Left kidney (tissue), 8 donors: ENCODE results near the gene ZNF354B. TPM values are rescaled to one million over a fixed set of nuclear protein-coding genes. Genes with fewer than 3 reads are reported as not detected.
"Not testable (repeated sequence)": the region's sequence is repeated elsewhere in the genome, so short reads cannot be mapped to it uniquely, and the experiment has no call there.

Experiments used
- DNase-seq: peaks from one replicate; pipeline ENCODE4 v3.0.0-alpha.2; 2013
- long read RNA-seq, 8 donors: transcript quantifications; one replicate each; lab custom pipeline, GENCODE V29; 2026
- polyA plus RNA-seq: library from polyadenylated mRNA; unstranded; fragments of 120-200 nt; gene quantifications from one replicate; pipeline ENCODE4 v1.2.1, GENCODE V29; 2013; ENCODE audit not compliant: insufficient read length

ZNF354B gene
- 34.4 TPM for polyA plus RNA-seq
- long read RNA-seq, donor 1, transcript ZNF354B-201 (5 exons, 2,802 nt) = major isoform, 6 of 9 reads
- long read RNA-seq, donor 1, partial matches to known transcripts = 0 of 9 reads
- long read RNA-seq, donor 1, other reads (novel, unspliced or antisense) = 0 of 9 reads
- long read RNA-seq, donor 2, partial matches to known transcripts = 0 of 6 reads
- long read RNA-seq, donor 2, other reads (novel, unspliced or antisense) = 0 of 6 reads
- long read RNA-seq, donor 3, partial matches to known transcripts = 0 of 2 reads
- long read RNA-seq, donor 3, other reads (novel, unspliced or antisense) = 0 of 2 reads
- long read RNA-seq, donor 4, partial matches to known transcripts = 0 of 1 reads
- long read RNA-seq, donor 4, other reads (novel, unspliced or antisense) = 0 of 1 reads
- long read RNA-seq, donor 5, transcript ZNF354B-201 (5 exons, 2,802 nt) = major isoform, 5 of 7 reads
- long read RNA-seq, donor 5, partial matches to known transcripts = 0 of 7 reads
- long read RNA-seq, donor 5, other reads (novel, unspliced or antisense) = 0 of 7 reads
- long read RNA-seq, donor 6, partial matches to known transcripts = 0 of 4 reads
- long read RNA-seq, donor 6, other reads (novel, unspliced or antisense) = 0 of 4 reads
- long read RNA-seq, donor 7, transcript ZNF354B-201 (5 exons, 2,802 nt) = major isoform, 5 of 14 reads
- long read RNA-seq, donor 7, partial matches to known transcripts = 0 of 14 reads
- long read RNA-seq, donor 7, other reads (novel, unspliced or antisense) = 8 of 14 reads
- long read RNA-seq, donor 8, partial matches to known transcripts = 0 of 4 reads
- long read RNA-seq, donor 8, other reads (novel, unspliced or antisense) = 0 of 4 reads

GRCh38 chr5:178859625-178860521 lies at the start of gene ZNF354B:
Gene ZNF354B (plus strand): TSS chr5:178859953. CDS start chr5:178861048, 1,095 bp downstream.
- DNase-seq = peak; percentile 91

- DNase-seq = no peak
Measured at GRCh38 chr5:178817506-178817905, 42.2 kb upstream of the ZNF354B start.

GRCh38 chr5:178818094-178818493 lies 41.7 kb upstream of the ZNF354B start:
- DNase-seq = no peak

- DNase-seq = no peak
Measured at GRCh38 chr5:178820001-178820400, 39.8 kb upstream of the ZNF354B start.

GRCh38 chr5:178825444-178825843 lies 34.3 kb upstream of the ZNF354B start:
- no peak for DNase-seq

- DNase-seq = no peak
Measured at GRCh38 chr5:178826216-178826615, 33.5 kb upstream of the ZNF354B start.

- DNase-seq = no peak
Measured at GRCh38 chr5:178827636-178828035, 32.1 kb upstream of the ZNF354B start.

GRCh38 chr5:178831049-178831448 lies 28.7 kb upstream of the ZNF354B start:
- DNase-seq = no peak

GRCh38 chr5:178832618-178833201 lies 27.0 kb upstream of the ZNF354B start:
- DNase-seq = no peak

GRCh38 chr5:178836628-178837027 lies 23.1 kb upstream of the ZNF354B start:
- no peak for DNase-seq

- not testable (repeated sequence) for DNase-seq
Measured at GRCh38 chr5:178838695-178839318, 20.9 kb upstream of the ZNF354B start.

- peak; percentile 76 for DNase-seq
Measured at GRCh38 chr5:178839319-178839704, 20.4 kb upstream of the ZNF354B start.

- not testable (repeated sequence) for DNase-seq
Measured at GRCh38 chr5:178840399-178840798, 19.4 kb upstream of the ZNF354B start.

- no peak for DNase-seq
Measured at GRCh38 chr5:178849316-178849715, 10.4 kb upstream of the ZNF354B start.

GRCh38 chr5:178851951-178852350 lies 7.8 kb upstream of the ZNF354B start:
- no peak for DNase-seq

GRCh38 chr5:178854284-178854683 lies 5.5 kb upstream of the ZNF354B start:
- DNase-seq = no peak

GRCh38 chr5:178860615-178861014 lies 862 bp downstream of the ZNF354B start:
- not testable (repeated sequence) for DNase-seq

- DNase-seq = no peak
Measured at GRCh38 chr5:178861627-178862026, 1.9 kb downstream of the ZNF354B start.

GRCh38 chr5:178866946-178867345 lies 7.2 kb downstream of the ZNF354B start:
- DNase-seq = no peak

GRCh38 chr5:178869577-178869976 lies 9.8 kb downstream of the ZNF354B start:
- no peak for DNase-seq

- DNase-seq = no peak
Measured at GRCh38 chr5:178870411-178870810, 10.7 kb downstream of the ZNF354B start.
